Kidney epithelial cell (primary cell): ENCODE measurements around the gene ETHE1. TPM values are rescaled to one million over a fixed set of nuclear protein-coding genes. Genes with fewer than 3 reads are reported as not detected.

Experiments
- DNase-seq: peaks from one replicate; pipeline ENCODE4 v3.0.0-alpha.2; 2010; ENCODE audit warnings: low read depth
- H3K27me3 ChIP-seq: 2 replicates; pipeline ENCODE4 v1.6.0; 2011; ENCODE audit warnings: low read length; ENCODE audit not compliant: control insufficient read depth, insufficient read depth
- H3K36me3 ChIP-seq: 2 replicates; pipeline ENCODE4 v1.5.1; 2011; ENCODE audit warnings: low read length; ENCODE audit not compliant: control insufficient read depth, insufficient read depth
- H3K4me3 ChIP-seq: 2 replicates; pipeline ENCODE4 v1.5.1; 2011; ENCODE audit warnings: low read depth, mild to moderate bottlenecking, control low read depth, low read length
- CTCF ChIP-seq: IDR thresholded peaks from 2 replicates; pipeline ENCODE4 v1.5.1; 2011; ENCODE audit warnings: mild to moderate bottlenecking, moderate library complexity, low read length, control low read depth, inconsistent platforms; ENCODE audit not compliant: insufficient read depth, poor library complexity, severe bottlenecking
- total RNA-seq: library from RNA; depleted of rRNA; stranded (reverse); fragments of >200 nt; gene quantifications from 2 replicates; pipeline ENCODE4 v1.2.3, GENCODE V29; 2015

ETHE1 gene
- total RNA-seq, 1 donor from 2014 or later, result 80.4 TPM

GRCh38 chr19:43507880-43508279 lies 19.1 kb downstream of the ETHE1 start:
- no peak for DNase-seq
- H3K27me3 ChIP-seq, result no peaks in the 10 kb centered on the region
- no peaks in the 10 kb centered on the region for H3K36me3 ChIP-seq
- no peak for TF ChIP-seq CTCF
- no peak overlapping the region for H3K4me3 ChIP-seq

- Histone ChIP-seq H3K27me3 (no peaks in the 10 kb centered on the region), H3K4me3 (no peak overlapping the region), H3K36me3 (no peaks in the 10 kb centered on the region)
- no peak for TF ChIP-seq CTCF
- no peak for DNase-seq
Measured at GRCh38 chr19:43506629-43507028, 20.4 kb downstream of the ETHE1 start.

DNA sequence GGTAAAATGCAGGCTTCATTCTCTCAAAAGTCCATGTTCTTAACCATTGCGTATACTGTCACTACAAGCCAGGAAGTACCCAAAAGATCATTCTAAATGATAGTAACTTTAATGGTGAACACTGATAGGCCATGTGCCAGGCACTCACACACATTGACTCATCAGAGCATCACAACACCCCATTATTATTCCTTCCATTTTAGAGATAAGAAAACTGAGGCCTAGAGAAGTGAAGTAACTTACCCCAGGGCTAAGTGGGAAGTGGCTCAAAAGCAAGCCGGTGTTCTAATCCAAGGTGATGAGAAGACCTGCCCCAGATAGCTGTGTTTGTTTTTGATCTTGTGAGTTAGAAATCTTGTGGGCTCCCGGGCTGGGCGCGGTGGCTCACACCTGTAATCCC lies 21.1 kb downstream of the ETHE1 start:
- DNase-seq, result no peak
- no peaks in the 10 kb centered on the region for H3K27me3 ChIP-seq
- H3K36me3 ChIP-seq, result no peaks in the 10 kb centered on the region
- TF ChIP-seq CTCF, result no peak
- H3K4me3 ChIP-seq, result no peak overlapping the region

- TF ChIP-seq CTCF, result no peak
- no peak overlapping the region for H3K4me3 ChIP-seq
- no peaks in the 10 kb centered on the region for H3K36me3 ChIP-seq
- no peaks in the 10 kb centered on the region for H3K27me3 ChIP-seq
- DNase-seq, result no peak
Measured at GRCh38 chr19:43505186-43505456, 21.9 kb downstream of the ETHE1 start.

DNA sequence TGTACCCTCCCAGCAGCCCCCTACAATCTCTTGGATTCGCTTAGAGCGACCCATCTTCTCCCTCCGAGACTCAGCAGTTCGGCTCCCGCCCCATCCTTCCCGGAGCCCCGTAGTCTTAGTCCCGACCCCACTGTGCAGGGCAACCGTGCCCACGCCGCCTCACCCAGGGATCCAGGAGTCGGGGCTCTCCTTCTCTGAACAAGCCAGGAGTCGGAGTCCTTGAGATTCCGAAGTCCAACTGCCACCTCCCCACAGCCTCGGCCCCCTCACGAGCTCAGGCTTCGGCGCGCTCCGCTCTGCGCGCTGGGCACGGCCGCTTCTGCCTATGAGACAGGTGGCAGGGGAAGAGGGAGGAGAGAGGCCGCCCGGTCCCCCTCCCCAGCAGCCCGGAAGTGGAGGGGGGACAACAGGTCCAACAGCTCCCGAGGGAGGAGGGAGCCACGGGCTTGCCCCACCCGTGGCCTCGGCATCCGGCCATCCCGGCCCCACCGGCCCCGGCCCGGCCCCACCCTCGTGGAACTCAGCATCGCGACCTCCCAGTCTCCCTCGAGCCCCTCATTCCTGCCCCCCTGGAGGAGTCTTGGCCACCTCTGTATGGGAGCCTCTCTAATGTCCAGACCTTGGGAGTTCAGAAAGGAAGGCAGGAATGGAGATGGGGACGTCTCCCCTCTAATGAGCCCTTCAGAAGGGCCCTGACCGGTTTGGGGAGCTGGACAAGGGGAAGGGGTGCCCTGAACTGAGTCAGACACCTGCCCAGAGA lies 22.4 kb downstream of the ETHE1 start, which contains the start of gene PHLDB3:
PHLDB3 (minus strand) TSS at position 321 of the 760 bp plus-strand sequence. CDS start 628 bp downstream, outside the sequence.
- peak; percentile 3 for TF ChIP-seq CTCF
- DNase-seq, result no peak
- Histone ChIP-seq H3K27me3 (no peaks in the 10 kb centered on the region), H3K4me3 (peak within 1 kb of the TSS; percentile 92), H3K36me3 (no peaks in the 10 kb centered on the region)
